WTC11 (cell line): ENCODE measurements around the gene GARRE1. TPM values are rescaled to one million over a fixed set of nuclear protein-coding genes. Genes with fewer than 3 reads are reported as not detected.

Experiments
- ATAC-seq: fragments of 200-7000 bp; cut with Tn5 transposase; 2 replicates; pipeline ENCODE4 v1.10.0; 2021; ENCODE audit warnings: mild to moderate bottlenecking, moderate library complexity
- CTCF ChIA-PET: fragments of 300-600 bp; sonication (Branson Sonifier 250); formaldehyde crosslinking; loops from one replicate; lab custom pipeline; 2021; ENCODE audit warnings: antibody characterized with exemption; lab: Charles Lee
- POLR2A ChIA-PET: fragments of 350-600 bp; sonication (Branson Sonifier 250); formaldehyde crosslinking; loops from one replicate; lab custom pipeline; 2021; ENCODE audit warnings: antibody characterized with exemption; lab: Charles Lee
- DNase-seq: peaks from one replicate; pipeline ENCODE4 v3.0.0; 2021; ENCODE audit warnings: low spot score
- H3K27ac Mint-ChIP-seq: 2 replicates; pipeline ENCODE4 v1.8.0; 2021; ENCODE audit warnings: mixed read lengths
- H3K27me3 Mint-ChIP-seq: 2 replicates; pipeline ENCODE4 v1.8.0; 2021; ENCODE audit warnings: low read depth, mild to moderate bottlenecking, moderate library complexity, mixed read lengths
- H3K36me3 Mint-ChIP-seq: 2 replicates; pipeline ENCODE4 v1.8.0; 2021; ENCODE audit warnings: mixed read lengths
- H3K4me1 Mint-ChIP-seq: 2 replicates; pipeline ENCODE4 v1.8.0; 2022; ENCODE audit warnings: mixed read lengths
- H3K4me3 Mint-ChIP-seq: 2 replicates; pipeline ENCODE4 v1.8.0; 2021; ENCODE audit warnings: mild to moderate bottlenecking, moderate library complexity, mixed read lengths
- H3K9me3 Mint-ChIP-seq: 2 replicates; pipeline ENCODE4 v1.8.0; 2021; ENCODE audit warnings: mixed read lengths
- ATF1 ChIP-seq: sonication (generic); formaldehyde crosslinking; IDR thresholded peaks from 2 replicates; pipeline ENCODE4 v1.8.1; 2023; ENCODE audit warnings: mild to moderate bottlenecking, moderate library complexity, missing genetic modification reagents
- CREB1 ChIP-seq: sonication (generic); formaldehyde crosslinking; IDR thresholded peaks from 2 replicates; pipeline ENCODE4 v1.8.0; 2023; ENCODE audit warnings: mild to moderate bottlenecking, missing genetic modification reagents
- ESRRA ChIP-seq: sonication (generic); formaldehyde crosslinking; IDR thresholded peaks from 2 replicates; pipeline ENCODE4 v1.8.1; 2022; ENCODE audit warnings: mild to moderate bottlenecking, missing genetic modification reagents, borderline replicate concordance
- GRHL2 ChIP-seq: fragments of 250-450 bp; sonication (Bioruptor Pico); IDR thresholded peaks from 2 replicates; pipeline ENCODE4 v1.8.0; 2022; ENCODE audit warnings: mild to moderate bottlenecking, moderate library complexity; ENCODE audit not compliant: insufficient replicate concordance, severe bottlenecking
- GTF2I ChIP-seq: fragments of 250-450 bp; sonication (Bioruptor Pico); conservative IDR thresholded peaks from 2 replicates; pipeline ENCODE4 v1.4.0; 2021; ENCODE audit warnings: mild to moderate bottlenecking
- HMGA2 ChIP-seq: fragments of 250-450 bp; sonication (Bioruptor Pico); IDR thresholded peaks from 2 replicates; pipeline ENCODE4 v1.4.0; 2021; ENCODE audit warnings: mild to moderate bottlenecking, moderate library complexity
- NFE2L1 ChIP-seq: sonication (generic); formaldehyde crosslinking; IDR thresholded peaks from 2 replicates; pipeline ENCODE4 v1.8.1; 2023; ENCODE audit warnings: missing genetic modification reagents
- OVOL2 ChIP-seq: fragments of 250-450 bp; sonication (Bioruptor Pico); IDR thresholded peaks from 2 replicates; pipeline ENCODE4 v1.9.0; 2021; ENCODE audit warnings: mild to moderate bottlenecking, borderline replicate concordance
- SMAD3 ChIP-seq: sonication (generic); formaldehyde crosslinking; IDR thresholded peaks from 2 replicates; pipeline ENCODE4 v1.8.0; 2022; ENCODE audit warnings: missing genetic modification reagents, mild to moderate bottlenecking, borderline replicate concordance
- SMAD4 ChIP-seq: sonication (generic); formaldehyde crosslinking; IDR thresholded peaks from 2 replicates; pipeline ENCODE4 v1.8.0; 2022; ENCODE audit warnings: mild to moderate bottlenecking, missing genetic modification reagents
- SOX15 ChIP-seq: fragments of 250-450 bp; sonication (Bioruptor Pico); IDR thresholded peaks from 2 replicates; pipeline ENCODE4 v1.9.0; 2021; ENCODE audit warnings: mild to moderate bottlenecking
- SP1 ChIP-seq: sonication (generic); formaldehyde crosslinking; conservative IDR thresholded peaks from 2 replicates; pipeline ENCODE4 v1.8.1; 2022; ENCODE audit warnings: missing genetic modification reagents
- TP53 ChIP-seq: sonication (generic); formaldehyde crosslinking; IDR thresholded peaks from 2 replicates; pipeline ENCODE4 v1.8.1; 2023; ENCODE audit warnings: mild to moderate bottlenecking, missing genetic modification reagents
- ZNF219 ChIP-seq: sonication (generic); formaldehyde crosslinking; IDR thresholded peaks from 2 replicates; pipeline ENCODE4 v1.8.0; 2023; ENCODE audit warnings: missing genetic modification reagents, mild to moderate bottlenecking, borderline replicate concordance
- ZNF232 ChIP-seq: sonication (generic); formaldehyde crosslinking; IDR thresholded peaks from 2 replicates; pipeline ENCODE4 v1.8.0; 2022; ENCODE audit warnings: mild to moderate bottlenecking, missing genetic modification reagents
- total RNA-seq: library from RNA; stranded (reverse); gene quantifications from 3 replicates; pipeline ENCODE4 v1.2.3, GENCODE V29; 2021
- TF ChIP-seq, protein P1 (sequence below): sonication (generic); formaldehyde crosslinking; IDR thresholded peaks from 2 replicates; pipeline ENCODE4 v1.8.0; 2023; ENCODE audit warnings: missing genetic modification reagents
- TF ChIP-seq, protein P2 (sequence below): sonication (generic); formaldehyde crosslinking; IDR thresholded peaks from 2 replicates; pipeline ENCODE4 v1.8.1; 2022; ENCODE audit warnings: low read depth, missing genetic modification reagents, borderline replicate concordance
- TF ChIP-seq, protein P3 (sequence below): fragments of 250-450 bp; sonication (Bioruptor Pico); IDR thresholded peaks from 2 replicates; pipeline ENCODE4 v1.8.0; 2021; ENCODE audit warnings: mild to moderate bottlenecking
- TF ChIP-seq, protein P4 (sequence below): sonication (generic); formaldehyde crosslinking; IDR thresholded peaks from 2 replicates; pipeline ENCODE4 v1.8.1; 2023; ENCODE audit warnings: mild to moderate bottlenecking, missing genetic modification reagents, moderate library complexity
- TF ChIP-seq, protein P5 (sequence below): sonication (generic); formaldehyde crosslinking; IDR thresholded peaks from 2 replicates; pipeline ENCODE4 v1.8.0; 2022; ENCODE audit warnings: mild to moderate bottlenecking, missing genetic modification reagents
- TF ChIP-seq, protein P6 (sequence below): fragments of 200-600 bp; IDR thresholded peaks from 2 replicates; pipeline ENCODE4 v1.8.0; 2022; ENCODE audit warnings: antibody characterized with exemption
- TF ChIP-seq, protein P7 (sequence below): sonication (generic); formaldehyde crosslinking; IDR thresholded peaks from 2 replicates; pipeline ENCODE4 v1.8.1; 2023; ENCODE audit warnings: mild to moderate bottlenecking, missing genetic modification reagents, moderate library complexity

The GARRE1 gene
- total RNA-seq, 1 experiment from 2014 or later: 16.7 TPM

DNA sequence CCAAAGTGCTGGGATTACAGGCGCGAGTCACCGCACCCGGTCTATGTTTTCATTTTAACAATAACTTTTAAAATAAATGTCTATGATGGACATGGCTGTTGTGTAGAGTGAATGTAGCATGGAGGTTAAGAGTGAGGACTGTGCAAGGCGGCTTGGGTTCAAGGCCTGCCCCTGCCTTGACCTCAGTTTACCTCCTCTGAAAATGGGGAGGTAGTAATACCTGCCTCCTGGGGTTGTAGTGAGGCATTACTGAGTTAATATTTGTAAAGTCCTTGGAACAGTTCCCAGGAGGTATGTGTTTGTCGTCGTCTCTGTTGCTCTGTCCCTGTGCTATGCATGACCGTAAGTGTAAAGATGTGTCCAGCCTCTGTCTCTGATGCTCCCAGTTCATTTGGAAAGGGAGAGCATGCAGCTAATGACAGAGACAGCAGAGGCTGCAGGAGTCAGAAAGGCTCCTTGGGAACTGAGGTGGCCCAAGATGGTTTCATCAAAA lies 9.4 kb downstream of the GARRE1 start (continued):
- TF ChIP-seq SOX15 (no peak), HMGA2 (CRISPR knock-in tag) (no peak), ZNF232 (CRISPR knock-in tag) (no peak), ATF1 (CRISPR knock-in tag) (no peak), GTF2I (no peak), NFE2L1 (no peak)
- TF ChIP-seq, protein P1, sequence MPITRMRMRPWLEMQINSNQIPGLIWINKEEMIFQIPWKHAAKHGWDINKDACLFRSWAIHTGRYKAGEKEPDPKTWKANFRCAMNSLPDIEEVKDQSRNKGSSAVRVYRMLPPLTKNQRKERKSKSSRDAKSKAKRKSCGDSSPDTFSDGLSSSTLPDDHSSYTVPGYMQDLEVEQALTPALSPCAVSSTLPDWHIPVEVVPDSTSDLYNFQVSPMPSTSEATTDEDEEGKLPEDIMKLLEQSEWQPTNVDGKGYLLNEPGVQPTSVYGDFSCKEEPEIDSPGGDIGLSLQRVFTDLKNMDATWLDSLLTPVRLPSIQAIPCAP (CRISPR knock-in tag): no peak
- TF ChIP-seq, protein P2, sequence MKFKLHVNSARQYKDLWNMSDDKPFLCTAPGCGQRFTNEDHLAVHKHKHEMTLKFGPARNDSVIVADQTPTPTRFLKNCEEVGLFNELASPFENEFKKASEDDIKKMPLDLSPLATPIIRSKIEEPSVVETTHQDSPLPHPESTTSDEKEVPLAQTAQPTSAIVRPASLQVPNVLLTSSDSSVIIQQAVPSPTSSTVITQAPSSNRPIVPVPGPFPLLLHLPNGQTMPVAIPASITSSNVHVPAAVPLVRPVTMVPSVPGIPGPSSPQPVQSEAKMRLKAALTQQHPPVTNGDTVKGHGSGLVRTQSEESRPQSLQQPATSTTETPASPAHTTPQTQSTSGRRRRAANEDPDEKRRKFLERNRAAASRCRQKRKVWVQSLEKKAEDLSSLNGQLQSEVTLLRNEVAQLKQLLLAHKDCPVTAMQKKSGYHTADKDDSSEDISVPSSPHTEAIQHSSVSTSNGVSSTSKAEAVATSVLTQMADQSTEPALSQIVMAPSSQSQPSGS: no peak
- TF ChIP-seq, protein P3, sequence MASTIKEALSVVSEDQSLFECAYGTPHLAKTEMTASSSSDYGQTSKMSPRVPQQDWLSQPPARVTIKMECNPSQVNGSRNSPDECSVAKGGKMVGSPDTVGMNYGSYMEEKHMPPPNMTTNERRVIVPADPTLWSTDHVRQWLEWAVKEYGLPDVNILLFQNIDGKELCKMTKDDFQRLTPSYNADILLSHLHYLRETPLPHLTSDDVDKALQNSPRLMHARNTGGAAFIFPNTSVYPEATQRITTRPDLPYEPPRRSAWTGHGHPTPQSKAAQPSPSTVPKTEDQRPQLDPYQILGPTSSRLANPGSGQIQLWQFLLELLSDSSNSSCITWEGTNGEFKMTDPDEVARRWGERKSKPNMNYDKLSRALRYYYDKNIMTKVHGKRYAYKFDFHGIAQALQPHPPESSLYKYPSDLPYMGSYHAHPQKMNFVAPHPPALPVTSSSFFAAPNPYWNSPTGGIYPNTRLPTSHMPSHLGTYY (CRISPR knock-in tag): no peak

DNA sequence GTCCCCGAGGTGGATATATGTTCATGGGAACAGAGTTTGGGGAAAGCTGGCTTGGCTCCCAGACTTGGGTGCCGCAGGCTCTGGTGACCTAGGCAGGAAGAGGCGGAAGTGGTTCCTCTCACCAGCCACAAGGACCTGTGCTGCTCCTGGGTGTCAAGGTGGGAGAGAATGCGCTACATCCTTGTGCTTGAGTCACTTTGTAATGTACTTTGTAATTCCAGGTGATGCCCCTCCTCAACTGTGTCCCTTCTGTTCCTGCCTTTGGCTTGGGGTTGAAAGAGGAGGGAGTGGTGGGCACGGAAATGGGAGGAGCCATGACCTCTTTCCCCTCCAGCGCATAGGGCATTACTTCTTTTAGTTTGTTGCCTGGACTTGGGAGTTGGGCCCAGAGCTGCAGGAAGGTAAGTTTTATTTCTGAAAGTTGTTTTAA lies 10.9 kb downstream of the GARRE1 start:
- peaks cover 46% of the 10 kb centered on the region for H3K4me1 Mint-ChIP-seq
- peak overlapping the region; percentile 6; the same call in 1 of the 2 replicates for H3K4me3 Mint-ChIP-seq
- ATAC-seq (peak; percentile 80), DNase-seq (no peak)
- H3K27ac Mint-ChIP-seq: peak overlapping the region; percentile 77
- ChIA-PET POLR2A (no interaction called here), CTCF (interaction anchor here (1.4 kb wide), 1 partner anchor 9 kb away, joined by 4 read pairs; no protein-coding TSS in a partner anchor)
- TF ChIP-seq ESRRA (CRISPR knock-in tag) (no peak), SP1 (CRISPR knock-in tag) (no peak), SMAD3 (CRISPR knock-in tag) (no peak), GTF2I (no peak)
- TF ChIP-seq, protein P2: no peak
- TF ChIP-seq, protein P4, sequence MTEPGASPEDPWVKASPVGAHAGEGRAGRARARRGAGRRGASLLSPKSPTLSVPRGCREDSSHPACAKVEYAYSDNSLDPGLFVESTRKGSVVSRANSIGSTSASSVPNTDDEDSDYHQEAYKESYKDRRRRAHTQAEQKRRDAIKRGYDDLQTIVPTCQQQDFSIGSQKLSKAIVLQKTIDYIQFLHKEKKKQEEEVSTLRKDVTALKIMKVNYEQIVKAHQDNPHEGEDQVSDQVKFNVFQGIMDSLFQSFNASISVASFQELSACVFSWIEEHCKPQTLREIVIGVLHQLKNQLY: no peak
- TF ChIP-seq, protein P1 (CRISPR knock-in tag): no peak
- H3K9me3 Mint-ChIP-seq: no peaks in the 10 kb centered on the region
- H3K36me3 Mint-ChIP-seq: no peaks in the 10 kb centered on the region
- no peaks in the 10 kb centered on the region for H3K27me3 Mint-ChIP-seq

DNA sequence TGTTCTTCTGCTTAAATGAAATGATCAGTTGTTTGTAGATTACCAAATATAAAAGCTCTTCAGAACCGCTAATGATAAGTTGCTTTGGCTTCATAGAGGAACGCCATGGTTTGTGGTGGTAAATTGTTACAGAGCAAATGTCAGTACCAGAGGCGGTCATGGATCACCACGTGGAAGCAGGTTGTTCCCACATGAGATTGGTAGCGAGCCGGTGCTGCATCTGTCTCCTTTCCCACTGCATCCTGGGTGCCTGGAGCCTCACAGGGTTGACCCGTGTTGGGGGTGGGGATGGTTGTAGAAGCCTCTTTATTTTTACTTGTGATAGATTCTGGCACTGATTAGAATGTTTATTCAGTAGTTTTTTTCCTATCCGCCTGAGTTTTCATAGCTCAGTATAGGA lies 14.7 kb downstream of the GARRE1 start:
- POLR2A ChIA-PET: no interaction called here
- H3K27me3 Mint-ChIP-seq: no peaks in the 10 kb centered on the region
- ATAC-seq: no peak
- H3K4me1 Mint-ChIP-seq: peaks cover 35% of the 10 kb centered on the region
- H3K9me3 Mint-ChIP-seq: no peaks in the 10 kb centered on the region
- peak overlapping the region; percentile 4; the same call in 1 of the 2 replicates for H3K27ac Mint-ChIP-seq
- CTCF ChIA-PET: interaction anchor here (0.6 to 2.6 kb wide), 3 partner anchors 11 to 221 kb away, joined by 3 to 5 read pairs (median 3); no protein-coding TSS in a partner anchor
- H3K4me3 Mint-ChIP-seq: no peak overlapping the region
- no peaks in the 10 kb centered on the region for H3K36me3 Mint-ChIP-seq
- DNase-seq: no peak
- TF ChIP-seq GTF2I: no peak
- TF ChIP-seq, protein P5, sequence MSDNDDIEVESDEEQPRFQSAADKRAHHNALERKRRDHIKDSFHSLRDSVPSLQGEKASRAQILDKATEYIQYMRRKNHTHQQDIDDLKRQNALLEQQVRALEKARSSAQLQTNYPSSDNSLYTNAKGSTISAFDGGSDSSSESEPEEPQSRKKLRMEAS: no peak
- TF ChIP-seq GRHL2 (CRISPR knock-in tag): no peak
- no peak for TF ChIP-seq OVOL2 (CRISPR knock-in tag)
- TF ChIP-seq CREB1 (CRISPR knock-in tag): no peak
- no peak for TF ChIP-seq HMGA2 (CRISPR knock-in tag)
- TF ChIP-seq, protein P6, sequence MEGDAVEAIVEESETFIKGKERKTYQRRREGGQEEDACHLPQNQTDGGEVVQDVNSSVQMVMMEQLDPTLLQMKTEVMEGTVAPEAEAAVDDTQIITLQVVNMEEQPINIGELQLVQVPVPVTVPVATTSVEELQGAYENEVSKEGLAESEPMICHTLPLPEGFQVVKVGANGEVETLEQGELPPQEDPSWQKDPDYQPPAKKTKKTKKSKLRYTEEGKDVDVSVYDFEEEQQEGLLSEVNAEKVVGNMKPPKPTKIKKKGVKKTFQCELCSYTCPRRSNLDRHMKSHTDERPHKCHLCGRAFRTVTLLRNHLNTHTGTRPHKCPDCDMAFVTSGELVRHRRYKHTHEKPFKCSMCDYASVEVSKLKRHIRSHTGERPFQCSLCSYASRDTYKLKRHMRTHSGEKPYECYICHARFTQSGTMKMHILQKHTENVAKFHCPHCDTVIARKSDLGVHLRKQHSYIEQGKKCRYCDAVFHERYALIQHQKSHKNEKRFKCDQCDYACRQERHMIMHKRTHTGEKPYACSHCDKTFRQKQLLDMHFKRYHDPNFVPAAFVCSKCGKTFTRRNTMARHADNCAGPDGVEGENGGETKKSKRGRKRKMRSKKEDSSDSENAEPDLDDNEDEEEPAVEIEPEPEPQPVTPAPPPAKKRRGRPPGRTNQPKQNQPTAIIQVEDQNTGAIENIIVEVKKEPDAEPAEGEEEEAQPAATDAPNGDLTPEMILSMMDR: no peak
- no peak for TF ChIP-seq SMAD4
- TF ChIP-seq TP53 (CRISPR knock-in tag): no peak
- TF ChIP-seq, protein P7, sequence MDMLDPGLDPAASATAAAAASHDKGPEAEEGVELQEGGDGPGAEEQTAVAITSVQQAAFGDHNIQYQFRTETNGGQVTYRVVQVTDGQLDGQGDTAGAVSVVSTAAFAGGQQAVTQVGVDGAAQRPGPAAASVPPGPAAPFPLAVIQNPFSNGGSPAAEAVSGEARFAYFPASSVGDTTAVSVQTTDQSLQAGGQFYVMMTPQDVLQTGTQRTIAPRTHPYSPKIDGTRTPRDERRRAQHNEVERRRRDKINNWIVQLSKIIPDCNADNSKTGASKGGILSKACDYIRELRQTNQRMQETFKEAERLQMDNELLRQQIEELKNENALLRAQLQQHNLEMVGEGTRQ (CRISPR knock-in tag): no peak
- TF ChIP-seq ZNF219 (CRISPR knock-in tag): no peak
- TF ChIP-seq, protein P2: no peak
